ENCODE results near the gene DDX3X.
"Not testable (repeated sequence)": the region's sequence is repeated elsewhere in the genome, so short reads cannot be mapped to it uniquely, and the experiment has no call there.

The DDX3X gene

GRCh38 chrX:41373989-41374606 is 40.1 kb downstream of the DDX3X start:
- DNase-seq, result no peak

GRCh38 chrX:41377624-41378023 is 43.7 kb downstream of the DDX3X start:
- no peak for DNase-seq

- peak in 2 of 14 donors; percentile 4 to 5 for DNase-seq
These were observed 47.7 kb downstream of the DDX3X start for GRCh38 chrX:41381685-41382084.

- DNase-seq, result no peak
These were observed 49.0 kb downstream of the DDX3X start for GRCh38 chrX:41382714-41383645.

GRCh38 chrX:41384051-41384705 is 50.2 kb downstream of the DDX3X start:
- DNase-seq, result peak in 2 of 14 donors; percentile 3 to 5

GRCh38 chrX:41386222-41386990 is 52.4 kb downstream of the DDX3X start:
- no peak for DNase-seq

GRCh38 chrX:41388543-41388942 is 54.6 kb downstream of the DDX3X start:
- no peak for DNase-seq

- DNase-seq, result no peak
These were observed 55.4 kb downstream of the DDX3X start for GRCh38 chrX:41389311-41389888.

- DNase-seq, result not testable (repeated sequence)
These were observed 56.6 kb downstream of the DDX3X start for GRCh38 chrX:41390576-41390975.

GRCh38 chrX:41391606-41392005 is 57.6 kb downstream of the DDX3X start:
- no peak for DNase-seq

- DNase-seq, result no peak
These were observed 60.3 kb downstream of the DDX3X start for GRCh38 chrX:41394293-41394692.

GRCh38 chrX:41397219-41397618 is 63.3 kb downstream of the DDX3X start:
- DNase-seq, result no peak

GRCh38 chrX:41397768-41398167 is 63.8 kb downstream of the DDX3X start:
- DNase-seq, result no peak

GRCh38 chrX:41402556-41402955 is 68.6 kb downstream of the DDX3X start:
- DNase-seq, result not testable (repeated sequence)

- DNase-seq, result no peak
These were observed 71.6 kb downstream of the DDX3X start for GRCh38 chrX:41405551-41405950.

GRCh38 chrX:41406201-41406600 is 72.2 kb downstream of the DDX3X start:
- no peak for DNase-seq

- DNase-seq, result no peak
These were observed 73.9 kb downstream of the DDX3X start for GRCh38 chrX:41407816-41408215.

GRCh38 chrX:41408576-41408975 is 74.6 kb downstream of the DDX3X start:
- no peak for DNase-seq

- DNase-seq, result no peak
These were observed 75.0 kb downstream of the DDX3X start for GRCh38 chrX:41409006-41409405.

- DNase-seq, result not testable (repeated sequence)
These were observed 77.3 kb downstream of the DDX3X start for GRCh38 chrX:41411222-41411621.

GRCh38 chrX:41412261-41413081 is 78.5 kb downstream of the DDX3X start:
- DNase-seq, result no peak
